HG02610 (cell line): Measurements from ENCODE around the gene EEF1AKMT3.
A peak's percentile ranks its signal among the peaks of the same experiment; 100 is the strongest.

Experiments
- ATAC-seq: cut with Tn5 transposase; IDR thresholded peaks from one replicate; pipeline ENCODE4 v1.9.1; 2021; ENCODE audit warnings: mild to moderate bottlenecking, moderate library complexity; ENCODE audit not compliant: unreplicated experiment

The EEF1AKMT3 gene

DNA sequence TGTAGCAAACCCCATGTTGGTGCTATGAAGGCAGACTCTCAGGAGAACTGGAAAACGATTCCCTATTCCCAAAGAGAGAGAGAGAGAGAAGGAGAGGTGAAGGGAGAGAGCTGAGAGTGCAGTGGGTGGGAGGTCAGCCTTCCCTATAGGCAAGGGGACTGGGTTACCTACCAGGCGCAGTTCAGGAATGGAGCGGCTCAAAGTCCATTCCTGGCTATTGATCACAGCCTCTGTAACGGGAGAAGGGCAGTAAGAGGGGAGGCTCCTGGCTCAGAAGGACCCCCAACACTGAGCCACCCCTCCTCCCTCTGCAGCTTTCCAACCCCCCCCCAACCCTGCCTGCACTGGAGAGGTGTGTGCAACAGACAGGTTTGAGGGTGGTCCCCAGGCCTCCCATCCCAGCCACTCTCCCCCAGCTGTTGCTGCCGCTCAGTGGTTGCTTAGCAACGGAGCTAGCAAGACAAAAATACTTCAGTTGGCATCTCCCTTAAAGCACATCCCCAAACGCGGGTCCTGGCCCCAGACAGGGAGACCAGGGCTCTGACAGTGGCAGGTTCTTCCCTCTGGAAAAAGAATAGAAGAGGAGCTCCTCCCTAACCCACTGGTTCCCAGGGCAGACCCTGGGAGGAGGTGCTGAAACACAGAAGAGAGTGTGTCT lies 37.1 kb upstream of the EEF1AKMT3 start:
- ATAC-seq = no peak

GRCh38 chr12:57735952-57736740 lies 36.3 kb upstream of the EEF1AKMT3 start:
- ATAC-seq = no peak

- no peak for ATAC-seq
These were observed 35.5 kb upstream of the EEF1AKMT3 start for GRCh38 chr12:57736741-57737466.

DNA sequence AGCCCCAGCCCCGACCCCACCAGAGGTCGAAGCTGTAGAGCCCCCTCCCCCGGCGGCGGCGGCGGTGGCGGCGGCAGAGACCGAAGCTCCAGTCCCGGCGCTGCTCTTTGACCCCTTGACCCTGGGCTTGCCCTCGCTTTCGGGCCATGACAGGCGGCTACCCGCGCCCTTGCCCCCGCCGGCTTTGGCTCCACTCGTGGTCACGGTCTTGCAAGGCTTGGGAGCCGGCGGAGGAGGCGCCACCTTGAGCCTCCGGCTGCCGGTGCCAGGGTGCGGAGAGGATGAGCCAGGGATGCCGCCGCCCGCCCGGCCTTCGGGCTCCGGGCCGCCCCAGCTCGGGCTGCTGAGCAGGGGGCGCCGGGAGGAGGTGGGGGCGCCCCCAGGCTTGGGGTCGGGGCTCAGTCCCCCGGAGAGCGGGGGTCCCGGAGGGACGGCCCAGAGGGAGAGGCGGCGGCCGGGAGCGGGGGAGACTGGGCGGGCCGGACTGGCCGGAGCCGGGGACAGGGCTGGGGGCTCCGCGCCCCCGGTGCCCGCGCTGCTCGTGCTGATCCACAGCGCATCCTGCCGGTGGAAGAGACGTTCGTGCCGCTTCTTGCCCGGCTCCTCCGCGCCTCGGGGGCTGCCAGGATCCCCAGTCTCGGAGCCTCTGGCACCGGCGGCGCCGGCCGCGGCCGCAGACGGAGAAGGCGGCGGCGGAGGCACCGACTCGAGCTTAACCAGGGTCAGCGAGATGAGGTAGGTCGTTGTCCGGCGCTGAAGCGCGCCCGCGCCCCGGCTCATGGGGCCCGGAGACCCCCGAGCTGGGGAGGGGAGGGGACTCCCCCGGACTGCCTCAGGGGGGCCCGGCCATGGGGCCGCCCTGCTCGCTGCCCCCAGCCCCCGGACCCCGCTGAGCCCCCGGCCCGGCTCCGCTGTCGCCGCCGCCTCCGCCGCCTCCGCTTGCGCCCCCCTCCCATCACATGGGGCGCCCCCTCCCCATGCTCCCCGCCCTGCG lies 34.6 kb upstream of the EEF1AKMT3 start:
- ATAC-seq = no peak

GRCh38 chr12:57738661-57739237 lies 33.7 kb upstream of the EEF1AKMT3 start, which contains the start of gene AGAP2:
Gene AGAP2 (minus strand): TSS chr12:57738742. CDS start chr12:57738246, 496 bp downstream.
- ATAC-seq = no peak

DNA sequence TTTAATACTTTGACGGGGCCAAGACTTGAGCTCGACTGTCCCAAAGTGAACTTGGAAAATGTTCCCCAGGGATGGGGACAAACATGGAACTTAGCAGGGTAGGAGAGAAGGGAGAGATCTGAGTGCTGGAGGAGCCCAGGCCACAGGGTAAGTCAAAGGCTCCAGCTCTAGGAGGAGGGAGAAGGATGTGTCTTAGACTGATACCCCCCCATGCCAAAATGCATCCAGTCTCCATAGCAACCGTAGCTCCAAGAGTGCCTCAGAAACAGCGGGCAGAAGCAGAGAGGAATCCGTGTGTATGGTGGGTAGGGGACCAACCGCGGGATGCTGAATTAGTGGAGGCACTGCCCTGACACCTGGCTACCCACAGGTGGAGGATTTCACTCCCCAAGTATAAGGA lies 33.0 kb upstream of the EEF1AKMT3 start:
- no peak for ATAC-seq

DNA sequence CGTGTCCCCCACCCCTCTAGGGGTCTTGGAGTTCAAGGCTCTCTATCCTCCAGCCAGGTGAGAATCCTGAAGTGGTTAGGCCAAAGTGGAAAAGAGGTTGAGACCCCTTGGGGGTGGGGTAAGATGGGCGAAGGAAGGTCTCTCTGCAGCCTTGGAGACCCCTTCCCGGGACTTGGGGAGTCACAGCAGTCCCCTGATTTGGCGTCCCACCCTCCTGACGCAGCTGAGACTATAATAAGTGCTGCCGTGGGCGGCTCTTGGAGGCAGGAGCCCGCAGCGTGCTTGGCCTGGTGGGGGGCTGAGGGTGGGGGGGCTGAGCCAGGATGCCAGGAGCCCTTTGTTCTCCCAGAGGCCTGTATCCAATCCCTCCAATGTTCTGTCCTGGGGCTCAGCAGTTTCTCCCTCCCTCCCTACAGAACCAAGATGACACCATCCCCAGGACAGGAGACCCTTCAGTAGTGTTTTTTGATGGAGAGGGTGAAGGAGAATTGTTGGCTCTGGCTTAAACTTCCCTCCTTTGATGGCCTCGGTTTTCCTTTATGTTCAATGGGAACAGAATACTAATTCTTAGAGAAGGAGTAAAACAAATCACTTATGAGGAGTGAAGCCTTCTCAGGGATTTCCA lies 32.4 kb upstream of the EEF1AKMT3 start:
- ATAC-seq = no peak

DNA sequence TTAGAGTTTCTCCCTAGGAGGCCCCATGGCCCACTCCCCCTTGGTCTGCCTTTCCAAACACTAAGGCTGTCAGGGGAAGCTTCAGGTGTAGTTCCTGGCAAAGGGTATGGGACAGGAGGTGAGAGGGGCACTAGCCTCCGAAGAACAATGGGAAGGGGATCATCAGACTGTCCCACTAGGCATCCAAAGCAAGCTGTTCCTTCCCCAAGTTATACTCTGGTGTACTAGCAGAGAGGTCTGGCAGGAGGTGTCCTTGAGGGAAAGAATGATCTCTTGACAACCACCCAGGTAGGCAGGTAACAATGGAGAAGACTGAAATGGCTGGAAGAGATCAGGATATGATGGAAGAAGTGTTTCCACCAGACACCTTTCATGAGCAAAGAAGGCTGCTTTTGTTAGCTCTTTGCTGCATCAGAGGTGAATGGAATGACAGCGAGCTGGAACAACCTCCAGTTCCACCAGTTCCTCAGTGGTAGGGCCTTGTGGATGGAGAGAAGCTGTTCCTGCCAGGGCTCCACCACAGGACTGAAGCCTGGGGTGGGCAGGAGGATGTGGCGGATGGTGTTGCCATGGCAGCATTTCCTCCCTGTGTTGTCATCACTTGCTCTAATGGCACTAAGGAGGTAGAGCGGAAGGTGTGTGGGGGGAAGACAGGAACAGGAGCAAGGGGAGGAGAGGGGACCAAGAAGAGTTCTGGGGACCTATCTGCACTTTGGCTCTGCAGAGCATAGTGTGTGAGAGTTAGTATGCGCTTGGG lies 31.6 kb upstream of the EEF1AKMT3 start:
- peak; percentile 58 for ATAC-seq

DNA sequence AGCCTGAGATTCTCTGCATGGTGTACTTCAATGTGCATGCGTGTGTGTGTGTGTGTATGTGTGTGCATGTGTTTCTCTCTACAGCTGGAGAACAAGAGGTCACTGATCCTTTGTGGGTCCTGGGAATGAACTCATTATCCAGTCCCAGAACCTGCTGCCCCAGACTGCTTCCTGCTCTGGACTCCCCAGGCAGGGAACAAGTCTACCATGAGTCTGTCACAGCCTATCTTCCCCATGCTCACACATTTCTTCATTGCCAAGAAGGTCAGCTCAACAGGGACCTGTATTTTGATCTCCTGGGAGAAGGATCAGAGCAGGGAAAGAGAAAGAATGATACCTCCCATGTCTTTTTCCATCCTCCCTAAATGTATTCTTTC lies 31.0 kb upstream of the EEF1AKMT3 start:
- ATAC-seq = no peak

- ATAC-seq = peak; percentile 51
These were observed 30.3 kb upstream of the EEF1AKMT3 start for GRCh38 chr12:57741844-57742738.

GRCh38 chr12:57743769-57744168 lies 28.6 kb upstream of the EEF1AKMT3 start:
- no peak for ATAC-seq

DNA sequence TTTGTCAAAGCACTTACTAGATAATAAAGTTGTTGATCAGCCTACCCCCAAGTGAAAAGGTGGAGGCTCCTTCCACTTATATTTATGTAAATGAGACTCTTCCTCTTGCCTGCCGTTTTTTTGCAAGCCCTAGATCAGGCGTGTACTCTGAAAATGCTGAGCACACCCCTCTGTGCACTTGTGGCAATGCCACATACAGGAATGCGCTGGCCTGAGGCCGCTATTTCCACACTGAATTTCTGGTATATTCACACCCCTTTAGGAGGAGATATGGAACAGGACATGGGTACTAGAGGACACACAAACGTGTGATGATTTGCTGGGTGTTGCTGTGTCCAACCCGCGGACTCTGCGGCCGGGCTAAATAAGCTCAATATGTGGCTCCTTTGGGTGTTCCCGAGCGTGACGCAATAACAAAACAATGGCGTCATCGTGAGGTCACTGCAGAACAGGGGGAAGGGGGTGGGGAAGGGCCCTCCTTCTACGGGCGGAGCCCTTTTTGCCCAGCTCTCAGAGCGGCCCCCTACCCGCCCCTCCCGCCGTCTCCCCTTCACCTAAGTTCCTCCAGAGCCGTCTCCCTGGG lies 28.1 kb upstream of the EEF1AKMT3 start:
- peak; percentile 37 for ATAC-seq

DNA sequence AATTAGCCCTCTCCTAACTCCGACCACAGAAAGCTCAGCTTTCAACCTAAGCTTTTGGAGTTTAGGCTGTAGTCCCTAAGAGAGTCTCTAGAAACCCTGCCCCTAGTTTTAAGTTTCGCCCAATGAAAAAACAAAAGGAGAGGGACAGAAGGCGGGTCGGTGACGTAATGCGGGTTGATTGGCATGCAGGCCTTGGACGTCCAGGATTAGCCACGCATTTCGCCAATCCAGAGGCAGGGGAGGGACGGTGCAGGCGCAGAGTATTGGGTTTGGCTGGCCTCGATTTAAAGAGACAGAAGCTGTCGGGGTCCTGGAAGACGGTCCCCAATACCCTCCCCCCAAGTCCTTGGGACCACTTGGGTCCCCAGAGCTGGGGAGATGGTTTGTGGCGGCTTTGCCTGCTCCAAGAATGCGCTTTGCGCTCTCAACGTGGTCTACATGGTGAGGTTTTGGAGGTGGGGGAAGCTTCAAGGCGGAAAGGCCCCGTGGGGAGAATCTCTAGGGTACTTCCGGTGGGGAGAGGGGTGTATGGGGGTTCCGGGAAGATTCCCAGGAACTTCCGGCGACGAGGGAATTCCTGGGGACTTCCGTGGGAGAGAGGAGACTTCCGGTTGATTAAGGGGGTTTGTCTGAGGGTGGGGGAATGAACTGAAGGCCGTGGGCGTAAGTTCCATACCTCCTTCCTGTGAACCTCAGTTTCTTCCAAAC lies 27.5 kb upstream of the EEF1AKMT3 start, which contains the start of gene TSPAN31:
TSPAN31 (plus strand) TSS at position 263 of the 708 bp plus-strand sequence; CDS start at position 379, 116 bp downstream.
- ATAC-seq = peak; percentile 79

DNA sequence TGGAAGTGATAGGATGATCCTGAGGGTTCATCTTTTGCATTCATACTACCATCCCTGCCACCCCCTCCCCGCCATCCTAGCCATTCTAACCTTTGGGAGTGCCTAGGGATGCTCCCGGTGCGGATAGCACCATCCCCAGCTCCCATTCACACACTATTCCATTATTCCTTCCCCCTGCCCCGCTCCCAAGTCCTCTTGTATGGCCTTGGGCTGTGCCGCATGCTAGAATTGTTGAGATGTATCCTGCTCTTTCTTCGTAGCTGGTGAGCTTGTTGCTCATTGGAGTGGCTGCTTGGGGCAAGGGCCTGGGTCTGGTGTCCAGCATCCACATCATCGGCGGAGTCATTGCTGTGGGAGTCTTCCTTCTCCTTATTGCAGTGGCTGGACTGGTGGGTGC lies 26.9 kb upstream of the EEF1AKMT3 start:
- no peak for ATAC-seq

DNA sequence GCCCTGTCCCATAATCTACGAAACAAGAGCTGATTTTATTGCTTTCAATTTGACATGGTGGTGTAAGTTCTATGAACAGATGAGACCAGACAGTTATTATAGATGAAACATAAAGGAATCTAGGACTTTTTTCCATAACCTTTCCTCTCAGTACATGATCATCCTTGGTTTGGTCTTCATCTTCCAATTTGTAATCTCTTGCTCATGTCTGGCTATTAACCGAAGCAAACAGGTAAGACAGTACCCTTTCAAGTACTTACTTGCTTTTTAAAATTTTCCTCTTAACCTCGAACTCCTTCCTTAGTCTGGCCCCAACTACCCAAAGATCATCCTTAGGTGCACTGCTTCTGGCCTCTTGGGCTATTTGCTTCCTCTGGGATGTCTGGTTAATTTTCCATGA lies 26.4 kb upstream of the EEF1AKMT3 start:
- ATAC-seq = no peak

DNA sequence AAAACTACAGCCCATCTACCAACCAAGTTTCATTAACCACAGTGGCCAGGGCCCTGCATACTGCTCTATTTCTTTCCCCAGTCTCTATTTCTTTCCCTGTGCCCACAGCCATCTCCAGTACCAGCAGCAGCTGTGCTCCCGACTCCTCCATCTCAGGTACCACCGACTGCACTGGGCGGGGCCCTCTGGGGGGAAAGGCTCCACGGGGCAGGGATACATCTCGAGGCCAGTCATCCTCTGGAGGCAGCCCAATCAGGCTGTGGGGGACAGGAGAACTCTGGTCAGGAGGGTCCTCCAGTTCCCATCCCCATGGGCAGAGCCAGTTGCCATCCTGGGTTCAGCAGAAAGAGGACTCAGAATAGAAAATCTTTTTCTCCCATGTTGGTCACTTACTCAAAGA lies 23.4 kb upstream of the EEF1AKMT3 start:
- ATAC-seq = no peak
